Measurements from ENCODE around the gene ZFR.

Gene ZFR

DNA sequence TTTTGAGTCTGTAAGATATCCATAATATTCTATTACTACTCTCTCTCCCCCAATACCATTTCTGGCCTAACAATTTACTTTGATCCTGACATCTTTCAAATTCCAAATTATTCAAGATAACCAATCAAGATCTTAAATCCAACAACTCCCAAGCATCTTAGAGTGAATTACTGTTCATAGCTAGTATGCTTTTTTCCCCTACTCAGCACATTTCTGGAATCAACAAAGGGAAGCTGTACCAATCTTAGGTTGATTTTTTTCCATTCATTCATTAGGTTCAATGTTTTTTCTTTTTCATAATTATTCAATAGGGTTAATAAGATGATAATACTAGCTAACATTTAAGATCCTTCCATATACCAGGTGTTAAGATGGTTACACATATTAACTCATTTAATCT is 81.5 kb downstream of the ZFR start:
- DNase-seq (ENCODE audit: low spot score), result no peak

DNA sequence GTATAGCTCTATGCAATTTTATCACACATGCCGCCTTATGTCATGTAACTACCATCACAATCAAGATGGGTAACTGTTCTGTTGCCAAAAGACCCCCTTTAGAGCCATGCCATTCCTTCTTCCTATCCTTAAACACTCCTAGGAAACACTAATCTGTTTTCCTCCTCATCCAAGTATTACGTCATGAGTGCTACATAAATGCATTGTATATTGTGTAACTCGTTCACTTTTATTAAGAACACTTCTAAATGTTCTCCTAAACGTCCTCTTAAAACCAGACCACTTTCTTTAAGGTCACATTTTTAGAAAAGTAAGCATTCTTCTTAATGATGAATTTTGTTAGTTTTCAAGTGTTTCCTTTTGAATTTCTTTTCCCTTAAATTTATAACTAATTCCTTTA is 82.0 kb downstream of the ZFR start:
- no peak for DNase-seq (ENCODE audit: low spot score)

DNA sequence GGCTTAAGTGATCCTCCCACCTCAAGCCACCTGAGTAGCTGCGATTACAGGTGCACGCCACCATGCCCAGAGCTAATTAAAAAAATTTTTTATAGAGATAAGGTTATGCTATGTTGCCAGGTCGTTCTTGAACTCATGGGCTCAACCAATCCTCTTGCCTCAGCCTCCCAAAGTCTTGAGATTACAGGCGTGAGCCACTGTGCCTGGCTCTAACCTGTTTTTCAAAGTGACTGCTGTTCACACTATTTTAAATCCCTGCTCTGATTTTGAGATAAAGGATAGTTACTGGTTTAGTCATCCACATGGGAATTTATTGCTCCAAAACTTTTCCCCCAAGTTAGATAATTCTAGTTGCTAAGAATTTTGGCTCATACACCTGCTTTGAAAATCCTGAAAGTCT is 83.6 kb downstream of the ZFR start:
- no peak for DNase-seq (ENCODE audit: low spot score)

DNA sequence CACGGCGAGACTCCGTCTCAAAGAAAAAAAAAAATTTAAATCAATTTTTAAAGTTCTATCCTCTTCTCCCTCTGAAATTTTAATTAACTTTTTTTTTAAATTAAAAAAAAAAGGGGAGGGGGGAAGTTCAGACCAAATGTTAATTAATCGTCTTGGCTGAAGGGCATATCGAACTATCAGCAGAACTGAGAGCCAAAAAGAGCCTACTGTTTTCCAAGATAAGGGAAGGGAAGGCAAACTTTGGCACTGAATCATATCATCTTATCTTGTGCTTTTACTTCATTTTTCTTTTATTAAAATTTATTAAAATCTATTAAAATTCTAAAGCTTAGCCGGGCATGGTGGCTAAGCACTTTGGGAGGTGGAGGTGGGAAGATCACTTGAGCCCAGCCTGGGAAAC is 85.9 kb downstream of the ZFR start:
- no peak for DNase-seq (ENCODE audit: low spot score)

- DNase-seq (ENCODE audit: low spot score), result no peak
Observed at GRCh38 chr5:32357658-32358057, 86.9 kb downstream of the ZFR start.

DNA sequence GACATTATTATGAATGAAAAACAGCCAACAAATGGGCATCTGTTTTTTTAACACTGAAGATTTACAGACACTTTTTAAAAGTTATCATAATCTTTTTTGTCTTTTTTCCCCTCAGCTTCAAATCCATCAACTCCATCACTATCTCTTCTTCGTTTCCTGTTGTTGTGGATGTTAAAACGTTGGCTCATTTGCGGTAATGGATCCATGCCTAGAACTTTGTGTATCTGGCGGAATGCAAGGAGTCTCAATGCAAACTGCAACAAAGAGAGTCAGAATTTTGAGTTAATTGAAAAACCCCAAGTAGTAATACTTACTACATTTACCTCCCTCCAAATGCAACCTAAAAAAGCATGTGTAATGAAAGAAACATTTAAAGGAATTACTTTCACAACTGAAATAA is 88.9 kb downstream of the ZFR start:
- no peak for DNase-seq (ENCODE audit: low spot score)

DNA sequence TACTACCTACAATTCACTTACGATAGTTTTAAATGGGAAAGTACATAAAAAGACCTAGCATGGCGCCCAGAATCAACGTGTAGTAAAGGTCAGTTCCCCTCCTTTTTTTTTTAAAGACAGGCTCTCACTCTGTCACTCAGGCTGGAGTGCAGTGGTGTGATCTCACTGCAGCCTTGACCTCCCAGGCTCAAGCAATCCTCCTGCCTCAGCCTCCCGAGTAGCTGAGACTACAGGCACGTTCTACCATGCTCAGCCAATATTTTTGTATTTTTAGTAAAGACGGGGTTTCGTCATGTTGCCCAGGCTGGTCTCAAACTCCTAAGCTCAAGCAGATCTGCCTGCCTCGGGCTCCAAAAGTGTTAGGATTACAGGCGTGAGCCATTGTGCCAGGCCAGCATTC is 91.1 kb downstream of the ZFR start:
- DNase-seq (ENCODE audit: low spot score), result no peak

GRCh38 chr5:32352685-32353084 is 91.9 kb downstream of the ZFR start:
- DNase-seq (ENCODE audit: low spot score), result no peak

DNA sequence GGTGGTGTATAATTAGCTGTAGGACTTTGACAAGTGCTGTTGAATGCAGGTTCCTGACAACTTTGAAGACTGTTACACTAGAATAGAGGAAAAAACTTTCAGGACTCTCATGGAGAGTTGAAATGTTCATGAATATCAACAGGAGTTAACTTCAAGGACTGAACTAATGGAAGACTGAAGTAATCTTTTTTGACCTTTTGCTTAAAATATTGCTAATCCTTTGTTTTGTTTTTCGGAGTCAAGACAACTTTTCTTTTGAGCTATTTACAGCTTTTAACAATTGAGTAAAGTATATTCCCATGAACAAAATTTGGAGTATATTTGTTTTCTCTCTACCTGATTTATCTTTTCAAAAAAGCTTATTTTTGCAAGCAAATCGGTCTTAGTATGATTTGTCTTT is 97.7 kb downstream of the ZFR start:
- no peak for DNase-seq (ENCODE audit: low spot score)

- no peak for DNase-seq (ENCODE audit: low spot score)
Observed at GRCh38 chr5:32343058-32343672, 101.4 kb downstream of the ZFR start.

DNA sequence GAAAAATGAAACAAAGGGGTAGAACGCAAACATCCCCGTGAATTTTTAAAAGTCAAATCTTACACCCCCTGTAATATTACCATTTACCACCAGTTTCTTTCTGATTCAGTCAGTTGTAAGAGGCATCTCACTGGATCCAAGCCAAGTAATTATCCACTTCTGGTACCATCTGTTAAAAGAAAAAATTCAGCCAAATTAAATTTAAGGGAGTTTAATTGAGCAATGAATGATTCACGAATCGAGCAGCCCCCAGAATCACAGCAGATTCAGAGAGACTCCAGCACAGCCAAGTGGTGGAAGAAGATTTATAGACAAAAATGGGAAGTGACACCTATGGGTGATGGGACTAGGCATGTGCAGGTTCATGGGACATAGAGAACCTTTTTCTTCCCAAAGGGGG is 101.9 kb downstream of the ZFR start:
- peak; percentile 58 for DNase-seq (ENCODE audit: low spot score)

- DNase-seq (ENCODE audit: low spot score), result no peak
Observed at GRCh38 chr5:32339878-32340277, 104.7 kb downstream of the ZFR start.

- DNase-seq (ENCODE audit: low spot score), result peak; percentile 41
Observed at GRCh38 chr5:32339198-32339597, 105.3 kb downstream of the ZFR start.

GRCh38 chr5:32332966-32333365 is 111.6 kb downstream of the ZFR start:
- no peak for DNase-seq (ENCODE audit: low spot score)

DNA sequence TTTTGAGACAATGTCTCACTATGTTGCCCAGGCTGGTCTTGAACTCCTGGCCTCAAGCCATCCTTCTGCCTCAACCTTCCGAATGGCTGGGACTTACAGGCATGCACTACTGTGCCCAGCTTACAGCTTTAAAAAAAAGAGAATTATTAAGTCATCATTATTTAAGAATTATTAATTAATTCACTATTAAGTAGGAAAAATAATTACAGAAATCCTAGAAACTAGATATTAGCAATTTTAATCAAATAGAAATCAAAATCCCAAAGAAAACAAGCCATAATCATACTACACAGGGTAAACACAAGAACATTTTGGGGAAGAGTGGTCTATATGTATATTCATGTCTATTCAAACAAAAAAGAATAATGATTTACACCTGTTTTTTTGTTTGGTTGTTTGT is 112.2 kb downstream of the ZFR start:
- DNase-seq (ENCODE audit: low spot score), result no peak

- no peak for DNase-seq (ENCODE audit: low spot score)
Observed at GRCh38 chr5:32331935-32332274, 112.6 kb downstream of the ZFR start.

DNA sequence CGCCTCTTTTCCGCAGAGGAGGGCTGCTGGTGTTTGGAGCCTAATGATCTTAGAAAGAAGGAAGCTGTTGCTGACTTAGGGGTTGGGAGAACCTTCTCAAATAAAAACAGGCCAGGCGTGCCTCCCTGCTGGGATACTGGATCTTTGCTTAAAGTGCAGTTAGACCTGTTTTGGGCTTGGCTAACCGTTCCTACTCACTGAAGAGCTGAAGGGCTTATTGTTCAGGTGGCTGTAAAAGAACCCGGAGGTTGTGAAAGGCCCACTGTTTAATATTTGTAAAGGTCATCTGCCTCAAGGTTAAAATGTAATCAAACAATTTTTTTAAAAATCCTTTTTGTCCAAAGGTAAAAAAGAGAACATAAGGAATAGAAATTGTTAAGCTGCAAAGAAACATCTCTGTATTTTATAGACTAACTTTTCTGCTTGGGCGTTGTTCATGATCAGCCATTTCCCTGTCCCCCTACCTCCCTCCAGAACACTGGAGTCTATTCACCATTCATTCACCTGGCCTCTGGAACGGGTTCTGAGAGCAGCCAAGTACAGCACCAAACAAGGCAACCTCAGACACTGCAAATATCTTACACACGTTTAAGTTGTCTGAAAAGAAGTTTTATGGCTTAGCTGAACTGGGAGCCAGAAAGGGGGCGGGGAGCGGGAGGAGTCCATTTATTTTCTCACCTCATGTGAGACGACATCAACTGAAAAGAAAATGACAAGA is 113.2 kb downstream of the ZFR start:
- DNase-seq (ENCODE audit: low spot score), result no peak

DNA sequence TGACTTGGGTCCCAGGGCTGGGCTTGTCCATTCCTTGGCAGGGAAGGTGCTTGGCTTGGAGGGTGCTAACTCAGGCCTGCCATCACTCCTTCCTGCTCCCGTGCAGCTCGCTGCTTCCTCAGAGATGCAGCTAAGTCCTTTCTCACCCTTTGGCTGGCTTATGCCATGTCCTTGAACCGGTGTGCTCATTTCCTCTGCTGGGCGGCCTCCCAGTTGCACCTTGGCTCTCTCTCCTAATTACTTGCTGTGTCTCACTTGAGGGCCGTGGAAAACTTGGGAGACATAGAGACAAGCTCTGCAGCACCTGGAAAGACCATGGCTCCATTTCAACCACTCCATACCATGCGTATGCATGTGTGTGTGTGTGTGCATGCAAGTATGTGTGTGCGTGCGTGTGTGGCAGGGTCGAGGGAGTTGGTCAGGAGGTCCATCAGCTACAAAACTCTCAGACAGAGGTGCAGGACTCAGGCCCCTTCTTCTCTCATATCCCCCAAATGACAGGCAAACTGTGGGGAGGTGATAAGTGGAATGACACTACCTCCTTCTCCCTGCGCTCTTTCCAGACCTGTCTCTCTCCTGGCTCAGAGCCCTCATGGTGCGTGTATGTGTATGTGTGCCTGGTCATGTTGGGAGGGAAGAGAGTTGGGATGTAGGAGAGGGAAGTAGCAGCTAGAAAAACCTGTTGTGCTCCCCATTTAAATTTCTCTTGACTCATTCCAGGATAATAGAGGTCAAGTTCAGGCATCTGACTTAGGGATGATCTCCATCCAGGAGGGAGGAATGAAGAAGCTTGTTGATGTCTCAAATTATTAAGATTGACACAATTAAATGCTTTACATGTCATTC is 114.2 kb downstream of the ZFR start:
- no peak for DNase-seq (ENCODE audit: low spot score)

DNA sequence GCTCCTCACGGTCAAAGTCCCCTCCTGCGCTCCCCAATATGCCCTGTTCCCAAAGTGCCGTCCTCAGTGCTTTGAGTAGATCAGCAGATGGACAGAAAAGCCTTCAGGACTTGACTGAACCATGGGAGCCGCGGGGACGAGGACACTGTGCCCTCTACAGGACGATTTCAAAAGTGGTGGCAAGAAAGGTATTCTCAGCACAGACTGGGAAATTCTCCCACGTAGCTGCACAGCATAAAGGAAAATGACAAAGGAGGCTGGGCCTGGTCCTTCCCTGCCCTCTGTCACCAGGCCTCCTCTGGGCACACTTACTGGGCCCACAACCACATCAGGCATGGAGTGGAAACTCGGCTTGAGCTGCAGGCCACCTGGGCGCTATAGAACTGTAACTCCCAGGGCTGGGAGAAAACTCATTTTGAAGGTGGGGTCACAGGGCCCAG is 115.1 kb downstream of the ZFR start:
- DNase-seq (ENCODE audit: low spot score), result peak; percentile 67

- no peak for DNase-seq (ENCODE audit: low spot score)
Observed at GRCh38 chr5:32326216-32326772, 118.2 kb downstream of the ZFR start.

DNA sequence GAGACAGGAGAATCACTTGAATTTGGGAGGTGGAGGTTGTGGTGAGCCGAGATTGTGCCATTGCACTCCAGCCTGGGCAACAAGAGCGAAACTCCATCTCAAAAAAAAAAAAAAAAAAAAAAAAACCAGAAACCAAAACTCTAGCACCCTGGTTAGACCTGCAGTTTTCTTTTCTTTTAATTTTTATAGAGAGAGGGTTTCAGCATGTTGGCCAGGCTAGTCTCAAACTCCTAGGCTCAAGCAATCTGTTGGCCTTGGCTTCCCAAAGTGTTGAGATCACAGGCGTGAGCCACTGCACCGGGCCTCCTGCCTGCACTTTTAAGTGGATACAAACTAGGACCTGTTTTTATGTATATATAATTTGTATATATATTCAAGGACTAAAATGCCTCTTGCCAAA is 118.9 kb downstream of the ZFR start:
- no peak for DNase-seq (ENCODE audit: low spot score)

DNA sequence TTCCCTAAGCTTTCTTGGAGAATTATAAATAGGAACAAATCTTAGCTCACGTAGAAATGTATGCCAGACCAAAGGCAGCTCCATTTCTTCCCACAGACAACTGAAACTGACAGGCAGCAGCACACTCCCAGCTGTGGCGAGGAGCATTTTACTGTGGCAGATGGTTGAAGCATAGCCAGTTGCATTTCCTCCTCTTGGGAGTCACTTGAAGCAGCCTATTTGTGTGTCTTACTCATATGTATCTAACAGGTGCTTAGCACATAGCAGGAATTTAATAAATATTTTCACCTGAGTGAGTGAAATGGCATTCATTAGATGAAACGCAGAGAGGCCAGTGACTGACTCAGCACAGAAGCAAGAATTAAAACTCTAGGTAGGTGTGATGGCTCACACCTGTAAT is 119.5 kb downstream of the ZFR start:
- no peak for DNase-seq (ENCODE audit: low spot score)

DNA sequence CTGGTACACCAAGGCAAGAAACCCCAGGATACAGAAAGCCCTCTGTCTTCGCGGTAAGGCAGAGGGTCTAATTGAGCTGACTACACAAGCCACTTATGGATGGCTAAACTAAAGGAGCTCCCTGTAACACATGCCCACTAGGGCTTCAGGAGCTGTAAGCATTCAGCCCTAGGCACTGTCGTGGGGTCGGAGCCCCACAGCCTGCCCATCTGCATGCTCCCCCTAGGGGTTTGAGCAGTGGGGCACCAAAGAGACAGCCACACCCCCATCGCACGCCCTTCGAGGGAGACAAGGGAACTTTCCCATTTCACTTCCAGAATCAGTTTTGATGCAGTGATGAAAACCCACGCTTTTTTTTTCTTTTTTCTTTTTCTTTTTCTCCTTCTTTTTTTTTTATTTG is 120.8 kb downstream of the ZFR start:
- no peak for DNase-seq (ENCODE audit: low spot score)

All from SK-N-DZ (cell line).